Transverse colon (tissue), 3 donors: ENCODE measurements around the gene HAND2.

Experiments
- CTCF ChIP-seq, 5 experiments: fragments of 200-600 bp in 3 of 5; fragments of 450-650 bp in 2 of 5; sonication (generic) in 3 of 5; IDR thresholded peaks; 1 replicate in 2 of 5; 2 replicates in 3 of 5; pipeline ENCODE4 v1.5.1; 2016 to 2017; ENCODE audit warnings: antibody characterized with exemption in 5 of 5, inconsistent platforms in 3 of 5, mild to moderate bottlenecking in 2 of 5, moderate library complexity in 1 of 5
- POLR2A ChIP-seq: fragments of 450-650 bp; IDR thresholded peaks from one replicate; pipeline ENCODE4 v1.6.1; 2016; ENCODE audit warnings: antibody characterized with exemption, mild to moderate bottlenecking, moderate library complexity

GRCh38 chr4:173565281-173565680, 35.3 kb upstream of the HAND2 start:
- TF ChIP-seq CTCF (IDR thresholded peaks at IDR 0.05) (no peak), POLR2A (no peak)
